ELF-1 (cell line): ENCODE data around the gene SS18L1.
"Not testable (repeated sequence)": the region's sequence is repeated elsewhere in the genome, so short reads cannot be mapped to it uniquely, and the experiment has no call there.

Source experiments
- DNase-seq: peaks from one replicate; pipeline ENCODE4 v3.0.0-alpha.2; 2016; ENCODE audit warnings: low read depth, low spot score

SS18L1 gene

DNA sequence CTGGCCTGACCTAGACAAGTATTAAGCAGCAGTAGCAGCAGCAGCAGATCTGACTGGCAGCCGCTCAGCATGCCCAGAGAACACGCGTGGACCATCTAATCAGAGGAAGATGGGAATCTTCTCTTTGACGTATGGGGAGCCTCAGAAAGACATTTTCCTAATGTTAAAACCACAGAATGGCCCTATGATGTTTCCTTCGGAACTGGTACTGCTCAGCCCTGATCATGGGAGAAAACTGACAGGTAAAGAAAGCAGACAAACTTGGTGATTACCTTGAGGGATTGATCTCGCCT lies 6.5 kb upstream of the SS18L1 start:
- no peak for DNase-seq

DNA sequence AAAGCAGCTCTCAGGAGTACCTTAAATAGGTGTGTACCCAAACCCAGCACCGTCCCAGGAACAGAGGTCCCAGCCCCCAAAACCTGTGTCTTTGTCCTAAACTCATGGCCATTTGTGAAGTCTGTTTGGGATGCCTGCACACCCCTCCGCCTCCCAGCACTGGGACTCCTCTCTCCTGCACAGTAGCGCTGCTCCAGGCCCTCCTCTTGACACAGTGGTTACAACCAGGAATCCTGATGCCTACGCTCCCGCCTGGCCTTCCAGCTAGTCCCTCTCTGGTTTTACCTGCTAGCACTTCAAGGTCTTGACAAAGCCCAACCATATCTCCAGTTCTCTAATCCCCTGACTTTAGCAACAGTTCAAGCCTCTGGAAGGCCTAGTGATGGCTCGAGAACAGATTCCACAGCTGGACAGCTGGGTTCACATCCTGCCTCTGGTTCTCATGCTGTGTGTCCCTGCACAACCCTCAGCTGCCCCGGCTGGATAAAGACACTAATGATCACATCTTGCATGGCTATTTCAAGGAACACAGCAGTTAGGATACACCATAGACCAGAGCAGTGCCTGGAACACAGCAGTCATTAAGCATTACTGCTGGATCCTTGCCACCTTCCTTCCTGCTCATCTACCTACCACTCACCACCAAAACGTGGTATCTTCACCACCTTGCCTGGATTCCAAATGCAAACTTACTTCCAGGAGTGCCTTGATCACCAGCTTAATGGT lies 5.9 kb upstream of the SS18L1 start:
- DNase-seq, result no peak

DNA sequence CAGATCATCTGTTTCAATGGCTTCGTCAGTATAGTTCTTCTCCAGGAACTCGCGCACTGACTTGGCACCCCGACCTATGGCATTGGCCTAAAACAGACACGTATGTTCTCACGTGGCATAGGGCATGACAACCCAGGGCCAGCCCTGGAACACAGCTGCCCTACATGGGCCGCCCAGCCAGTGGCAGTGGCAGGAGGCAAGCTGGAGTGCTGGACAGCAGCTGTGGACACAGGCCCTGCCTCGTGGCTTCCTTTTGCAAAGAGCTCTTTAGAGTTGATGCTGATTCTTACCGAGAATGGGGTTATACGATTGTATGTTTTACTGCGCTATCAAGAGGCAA lies 5.4 kb upstream of the SS18L1 start:
- DNase-seq, result no peak

DNA sequence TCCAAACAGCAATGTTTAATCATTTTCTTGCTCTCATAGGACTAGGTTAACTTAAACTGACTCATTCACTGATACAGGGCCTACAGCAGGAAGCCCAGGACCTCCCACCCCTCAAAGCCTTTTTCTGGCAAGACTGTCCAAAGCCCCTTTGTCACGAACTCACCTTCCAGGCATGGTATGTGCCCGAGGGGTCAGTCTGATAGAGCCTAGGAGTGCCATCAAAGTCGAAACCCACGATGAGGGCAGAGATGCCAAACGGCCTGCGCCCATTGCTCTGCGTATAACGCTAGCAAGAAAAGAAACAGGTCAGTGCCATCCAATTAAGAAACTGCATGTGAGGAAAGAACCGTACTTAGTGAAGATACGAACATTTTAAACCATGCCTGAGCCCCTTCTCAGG lies 4.7 kb upstream of the SS18L1 start:
- no peak for DNase-seq

DNA sequence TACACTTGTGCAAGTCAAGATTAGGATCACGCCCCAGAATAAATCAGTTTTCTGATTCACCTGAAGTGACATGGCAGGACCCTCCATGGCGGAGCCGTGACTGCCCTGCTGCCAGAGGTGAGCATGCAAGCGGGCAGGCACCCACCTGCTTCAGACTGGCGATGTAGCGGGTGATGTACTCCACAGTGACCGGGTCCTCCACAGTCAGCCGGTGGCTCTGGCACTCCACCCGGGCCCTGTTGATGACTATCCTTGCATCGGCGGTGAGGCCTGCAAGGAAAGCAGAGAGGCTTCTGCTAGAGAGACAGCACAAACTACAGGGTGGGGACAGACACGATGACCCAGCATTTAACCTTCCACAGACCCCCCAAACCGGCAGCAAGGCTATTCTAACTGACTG lies 3.9 kb upstream of the SS18L1 start:
- DNase-seq, result no peak

DNA sequence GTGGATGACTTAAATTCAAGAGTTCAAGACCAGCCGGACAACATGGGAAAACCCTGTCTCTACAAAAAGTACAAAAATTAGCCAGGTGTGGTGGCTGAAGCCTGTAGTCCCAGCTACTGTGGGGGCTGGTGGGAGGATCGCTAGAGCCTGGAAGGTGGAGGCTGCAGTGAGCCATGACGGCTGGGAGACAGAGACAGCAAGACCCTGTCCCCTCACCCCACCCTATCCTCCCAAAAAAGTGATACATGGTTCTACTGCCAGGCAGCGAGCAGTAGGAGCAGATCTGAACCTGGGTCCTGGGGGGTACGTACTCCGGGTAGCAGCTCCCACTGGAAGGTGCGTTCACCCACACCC lies 2.5 kb upstream of the SS18L1 start:
- DNase-seq, result no peak

DNA sequence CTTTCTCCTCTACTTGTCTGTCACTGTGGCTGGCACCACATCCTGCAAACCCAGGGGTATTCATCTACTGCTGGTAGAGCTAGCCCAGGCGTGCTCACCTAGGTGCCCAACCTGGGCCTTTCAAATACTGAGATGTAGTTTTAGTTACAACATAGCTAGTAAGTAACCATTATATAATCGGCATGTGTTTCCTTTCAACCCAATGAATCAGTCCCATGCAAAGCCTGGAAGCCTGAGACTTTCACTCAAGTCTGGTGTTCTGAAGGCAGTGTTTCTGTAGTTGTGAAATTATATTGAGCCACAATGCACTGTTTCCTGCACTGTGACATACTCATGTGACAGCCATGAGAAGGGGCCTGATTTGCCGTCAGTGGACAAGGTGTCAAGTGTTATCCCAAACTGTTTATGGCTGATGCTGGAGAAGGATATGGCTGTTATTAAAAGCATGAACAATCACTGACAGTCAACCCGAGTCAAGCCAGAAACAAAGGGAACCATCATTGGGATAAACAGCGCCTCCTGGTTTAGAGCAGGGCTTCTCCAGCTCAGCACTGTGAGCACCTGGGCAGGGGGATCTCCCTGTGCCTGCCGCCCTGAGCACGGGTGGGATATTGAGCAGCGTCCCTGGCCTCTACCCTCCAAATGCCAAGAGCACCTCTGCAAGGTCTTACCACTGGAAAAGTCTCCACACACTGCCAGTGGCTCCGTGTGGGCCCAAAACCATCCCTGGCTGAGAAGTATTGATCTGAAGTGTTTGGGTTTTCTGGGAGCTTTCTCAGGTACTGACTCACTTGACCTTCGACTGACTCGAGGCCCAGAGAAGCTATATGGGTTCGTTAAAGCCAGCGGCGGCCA lies 1.9 kb upstream of the SS18L1 start:
- DNase-seq, result peak; percentile 44

DNA sequence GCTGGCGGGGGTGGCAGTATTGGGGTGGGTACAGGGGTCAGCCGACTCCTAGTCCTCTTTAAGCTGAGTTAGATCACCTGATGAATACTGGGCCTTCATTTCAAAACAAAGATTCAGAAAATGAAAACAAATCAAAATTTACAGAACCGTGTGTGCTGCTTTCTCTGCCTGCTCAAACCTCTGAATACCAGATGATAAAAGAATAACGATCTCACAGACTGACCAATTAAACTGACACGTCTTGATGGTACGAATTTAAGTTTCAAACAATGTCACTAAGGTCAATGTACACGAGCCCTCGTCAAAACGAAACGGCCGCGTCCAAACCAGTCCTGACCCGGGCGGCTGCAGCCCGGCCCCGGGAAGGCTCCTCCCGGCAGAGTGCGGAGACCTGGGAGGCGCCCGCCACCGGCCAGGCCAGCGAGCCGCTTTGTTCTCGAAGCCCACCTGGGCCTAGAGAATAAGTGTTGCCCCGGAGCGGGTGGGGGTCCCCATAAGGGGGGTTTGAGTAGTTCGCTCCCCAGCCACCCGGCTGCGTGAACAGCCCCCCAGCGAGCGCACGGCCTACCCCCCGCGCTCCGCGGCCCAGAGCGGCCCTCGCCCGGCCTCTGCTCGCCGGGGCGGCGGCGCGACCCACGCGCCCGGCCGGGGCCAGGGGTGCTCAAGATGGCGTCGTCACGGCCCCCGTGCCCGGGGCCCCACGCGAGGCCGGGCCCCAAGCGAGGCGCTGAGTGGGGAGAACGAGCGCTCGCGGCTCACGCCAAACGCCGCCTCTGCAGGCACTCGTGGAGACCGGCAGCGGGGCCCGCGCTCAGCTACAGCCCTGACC lies 1.1 kb upstream of the SS18L1 start:
- DNase-seq, result no peak

DNA sequence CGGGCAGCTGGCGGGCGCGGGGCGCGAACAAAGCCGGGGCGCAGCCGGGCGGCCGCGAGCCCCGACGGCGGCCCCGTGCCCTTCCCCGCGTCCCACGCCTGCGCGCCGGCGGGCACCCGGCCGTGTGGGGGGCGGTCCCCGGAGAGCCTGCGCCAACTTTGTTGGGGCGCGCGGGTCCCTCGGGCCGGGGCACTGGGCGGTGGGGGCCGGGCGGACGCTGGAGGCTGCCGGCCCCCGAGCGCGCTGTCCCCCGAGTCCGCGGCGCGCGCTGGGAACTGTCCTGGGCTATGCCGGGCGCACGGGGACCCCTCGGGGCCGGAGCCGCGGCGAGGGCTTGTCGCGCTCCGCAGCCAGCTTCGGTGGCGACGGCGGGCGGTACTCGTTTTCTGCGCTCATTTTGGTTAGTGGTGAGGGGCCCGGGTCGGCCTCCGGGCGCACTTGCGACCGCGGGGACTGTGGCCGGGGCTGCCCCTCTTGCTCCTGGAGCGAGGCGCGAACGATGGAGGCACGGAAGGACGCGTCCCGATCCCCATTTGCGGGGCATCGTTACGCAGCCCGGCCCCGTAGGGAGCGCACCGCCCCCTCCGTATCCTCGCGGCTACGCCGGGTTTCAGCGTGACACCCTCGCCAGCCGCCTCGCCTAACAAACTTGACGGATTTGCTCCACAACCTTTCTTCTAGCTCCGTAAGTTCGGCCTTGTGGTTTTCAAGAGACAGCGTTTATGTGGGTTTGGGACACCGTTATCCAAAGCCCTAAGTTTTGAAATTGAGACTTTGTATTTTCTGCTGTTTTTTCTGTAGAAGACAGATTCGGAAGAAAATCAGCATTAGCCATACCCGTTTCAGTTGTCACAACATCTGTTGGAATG lies 622 bp downstream of the SS18L1 start:
- DNase-seq, result peak; percentile 50

DNA sequence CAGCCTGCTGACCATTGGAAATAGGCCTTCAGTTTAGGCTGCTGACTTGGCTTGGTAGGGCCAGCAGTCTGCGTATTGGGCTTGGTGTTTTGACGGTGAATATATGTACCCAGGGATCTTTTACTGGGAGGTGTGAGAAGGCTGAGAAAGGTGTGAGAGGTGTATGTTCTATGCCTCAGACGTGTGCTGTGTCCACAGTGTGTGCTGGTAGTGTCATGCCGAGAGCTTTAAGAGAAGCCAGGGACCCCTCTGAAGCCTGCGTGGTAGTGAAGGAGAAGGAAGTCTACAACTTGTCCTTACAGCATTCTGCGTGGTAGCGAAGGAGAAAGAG lies 2.1 kb downstream of the SS18L1 start:
- DNase-seq, result no peak

DNA sequence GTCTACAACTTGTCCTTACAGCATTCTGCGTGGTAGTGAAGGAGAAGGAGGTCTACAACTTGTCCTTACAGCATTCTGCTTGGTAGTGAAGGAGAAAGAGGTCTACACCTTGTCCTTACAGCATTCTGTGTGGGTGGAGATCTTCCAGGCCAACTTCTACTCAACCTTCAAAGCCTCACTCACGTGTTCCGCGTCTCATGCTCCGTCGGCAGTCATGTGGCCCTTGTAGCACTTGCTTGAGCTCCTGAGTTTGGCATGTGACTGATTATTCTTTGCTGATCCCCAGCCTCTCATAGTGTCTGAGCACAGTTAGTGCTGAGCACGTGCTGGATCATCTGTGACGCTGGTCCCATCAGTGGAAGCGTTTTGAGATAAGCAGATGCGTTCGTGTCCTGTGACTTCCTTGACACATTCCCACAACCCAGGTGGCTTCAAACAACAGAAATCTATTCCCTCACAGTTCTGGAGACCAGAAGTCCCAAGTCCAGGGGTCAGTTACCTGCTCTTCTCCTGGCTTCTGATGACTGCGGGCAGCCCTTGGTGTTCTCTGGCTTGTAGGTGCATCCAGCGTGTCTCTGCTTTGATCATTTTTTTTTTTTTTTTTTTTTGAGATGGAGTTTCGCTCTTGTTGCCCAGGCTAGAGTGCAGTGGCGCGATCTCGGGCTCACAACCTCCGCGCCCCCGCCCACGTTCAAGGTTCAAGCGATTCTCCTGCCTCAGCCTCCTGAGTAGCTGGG lies 2.6 kb downstream of the SS18L1 start:
- no peak for DNase-seq

DNA sequence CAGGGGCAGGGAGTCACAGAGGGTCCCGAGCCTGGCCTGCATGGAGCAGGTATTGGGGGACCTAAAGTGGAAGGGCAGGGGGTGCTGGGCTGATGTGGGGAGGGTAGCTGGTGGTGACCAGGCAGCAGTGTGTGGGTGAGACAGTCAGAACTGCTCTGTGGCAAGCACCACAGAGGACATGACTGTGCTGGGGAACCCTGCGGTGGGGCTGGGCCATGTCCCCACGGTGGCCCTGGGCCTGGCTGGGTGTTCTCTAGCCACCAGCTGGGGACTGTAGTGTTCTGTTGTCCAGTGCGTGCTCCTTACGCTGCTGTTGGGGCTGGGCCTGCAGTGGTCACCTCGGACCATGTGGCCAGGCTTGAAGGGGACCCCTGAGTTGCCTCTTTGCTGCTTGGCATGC lies 3.6 kb downstream of the SS18L1 start:
- DNase-seq, result no peak

DNA sequence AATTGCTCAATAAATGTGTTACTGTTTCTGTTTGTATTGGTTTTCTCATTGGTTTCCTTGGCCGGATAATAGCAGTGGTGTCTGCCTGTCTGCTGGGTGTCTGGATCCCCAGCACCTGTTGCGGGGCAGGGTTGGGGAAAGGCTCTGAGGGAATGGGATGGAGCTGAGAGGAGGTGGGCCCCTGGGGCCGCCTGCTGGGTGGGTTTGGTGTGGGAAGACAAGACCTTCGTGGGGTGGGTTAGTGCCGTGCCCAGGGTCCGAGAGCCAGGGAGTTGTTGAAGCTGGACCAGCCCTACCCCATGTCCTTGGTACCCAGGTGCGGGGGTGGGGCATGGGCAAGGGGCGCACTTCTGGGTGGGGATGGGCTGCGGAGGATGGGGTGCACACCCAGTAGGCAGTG lies 4.0 kb downstream of the SS18L1 start:
- DNase-seq, result no peak

DNA sequence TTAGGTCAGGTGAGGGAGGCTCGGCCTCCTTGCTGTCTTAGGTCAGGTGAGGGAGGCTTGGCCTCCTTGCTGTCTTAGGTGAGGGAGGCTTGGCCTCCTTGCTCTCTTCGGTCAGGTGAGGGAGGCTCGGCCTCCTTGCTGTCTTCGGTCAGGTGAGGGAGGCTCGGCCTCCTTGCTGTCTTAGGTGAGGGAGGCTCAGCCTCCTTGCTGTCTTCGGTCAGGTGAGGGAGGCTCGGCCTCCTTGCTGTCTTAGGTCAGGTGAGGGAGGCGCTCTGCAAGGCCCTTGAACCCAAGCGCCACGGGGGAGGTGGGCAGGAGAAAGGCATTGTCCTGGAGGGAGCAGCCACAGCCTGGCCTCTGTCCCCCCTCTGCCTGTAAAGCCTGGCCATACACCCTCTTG lies 4.8 kb downstream of the SS18L1 start:
- DNase-seq, result not testable (repeated sequence)

DNA sequence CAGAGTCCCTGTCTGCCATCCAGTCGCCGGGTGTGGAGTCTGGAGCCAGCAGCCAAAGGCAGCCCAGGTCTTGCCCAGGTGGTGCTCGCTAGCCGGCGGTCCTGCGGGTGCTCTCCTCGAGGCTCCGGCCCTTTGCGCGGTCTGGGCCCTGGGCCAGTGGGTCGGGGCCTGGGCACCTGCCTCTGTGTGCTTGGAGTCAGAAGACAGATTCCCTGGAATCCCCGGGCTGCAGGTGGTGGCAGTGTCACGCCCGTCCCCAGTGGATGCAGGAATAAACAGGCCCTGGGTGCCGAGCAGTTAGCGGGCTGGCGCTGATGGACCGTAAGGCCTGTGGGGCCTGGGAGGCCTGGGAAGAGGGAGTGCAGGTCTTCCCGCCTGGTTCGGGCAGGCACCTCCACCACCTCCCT lies 5.3 kb downstream of the SS18L1 start:
- peak; percentile 33 for DNase-seq

DNA sequence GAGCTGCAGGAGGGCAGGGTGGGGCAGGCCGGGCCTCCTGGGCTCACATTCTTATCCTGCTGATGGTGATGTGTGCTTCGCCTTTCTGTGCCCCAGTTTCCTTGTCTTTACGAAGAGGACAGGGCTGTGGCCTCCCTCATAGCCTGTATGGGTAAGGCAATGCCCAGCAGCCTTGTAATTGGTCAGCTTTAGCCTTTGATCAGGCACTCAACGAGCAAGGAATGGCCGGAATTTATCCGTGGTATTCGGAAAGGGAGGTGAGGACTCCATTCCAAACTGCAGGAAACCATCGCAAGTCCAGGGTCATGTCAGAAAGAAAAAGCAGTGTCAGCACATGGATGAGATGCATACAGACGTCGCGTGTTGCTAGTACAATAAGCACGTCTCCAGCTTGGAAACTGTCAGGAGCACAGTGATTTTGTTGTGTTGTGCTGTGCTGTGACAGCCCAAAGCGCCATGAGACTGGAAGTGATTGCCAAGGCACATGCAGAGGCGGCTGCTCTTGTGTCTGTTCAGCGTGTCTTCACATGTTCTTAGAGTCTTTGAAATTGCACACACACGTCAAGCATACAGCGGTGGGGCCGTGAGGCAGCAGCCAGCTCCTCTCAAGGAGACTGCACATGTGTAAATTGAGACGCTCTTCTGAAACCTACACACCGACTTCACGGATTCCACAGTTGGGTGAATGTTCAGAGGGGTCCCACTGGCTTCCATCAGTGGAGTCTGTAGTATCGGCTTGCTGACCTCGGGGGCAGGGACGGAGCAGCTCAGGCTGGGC lies 6.2 kb downstream of the SS18L1 start:
- peak; percentile 65 for DNase-seq

DNA sequence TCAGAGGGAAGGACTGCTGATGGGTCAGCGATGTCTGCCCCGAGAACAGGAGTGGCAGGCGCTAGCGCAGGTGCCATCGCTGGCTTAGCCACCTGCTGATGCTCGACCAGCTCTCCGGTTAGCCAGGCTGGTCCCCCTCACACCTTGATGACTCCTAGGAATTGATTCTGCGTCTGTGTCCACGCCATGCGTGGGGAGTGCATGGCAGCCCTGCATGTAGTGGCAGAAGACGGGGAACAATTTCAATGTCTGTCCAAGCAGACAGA lies 6.7 kb downstream of the SS18L1 start:
- DNase-seq, result no peak

DNA sequence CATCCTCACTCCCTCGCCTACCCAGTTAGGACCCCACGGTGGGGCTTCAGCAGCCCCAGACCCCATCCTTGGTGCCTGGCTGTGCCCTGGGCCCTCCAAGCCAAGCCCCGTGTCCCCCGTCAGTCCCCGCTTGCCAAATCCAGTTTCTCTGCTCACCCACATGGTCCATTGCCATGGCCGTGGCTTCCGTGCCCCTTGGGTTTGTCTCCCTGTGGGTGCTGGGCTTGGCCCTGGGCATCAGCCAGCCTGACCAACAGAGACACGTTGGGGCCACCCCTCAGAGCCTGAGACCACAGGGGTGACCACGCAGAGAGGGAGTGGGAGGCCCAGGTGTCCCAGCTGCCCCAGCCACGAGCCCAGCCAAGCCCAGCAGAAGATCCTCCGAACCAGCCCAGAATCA lies 7.7 kb downstream of the SS18L1 start:
- DNase-seq, result no peak

DNA sequence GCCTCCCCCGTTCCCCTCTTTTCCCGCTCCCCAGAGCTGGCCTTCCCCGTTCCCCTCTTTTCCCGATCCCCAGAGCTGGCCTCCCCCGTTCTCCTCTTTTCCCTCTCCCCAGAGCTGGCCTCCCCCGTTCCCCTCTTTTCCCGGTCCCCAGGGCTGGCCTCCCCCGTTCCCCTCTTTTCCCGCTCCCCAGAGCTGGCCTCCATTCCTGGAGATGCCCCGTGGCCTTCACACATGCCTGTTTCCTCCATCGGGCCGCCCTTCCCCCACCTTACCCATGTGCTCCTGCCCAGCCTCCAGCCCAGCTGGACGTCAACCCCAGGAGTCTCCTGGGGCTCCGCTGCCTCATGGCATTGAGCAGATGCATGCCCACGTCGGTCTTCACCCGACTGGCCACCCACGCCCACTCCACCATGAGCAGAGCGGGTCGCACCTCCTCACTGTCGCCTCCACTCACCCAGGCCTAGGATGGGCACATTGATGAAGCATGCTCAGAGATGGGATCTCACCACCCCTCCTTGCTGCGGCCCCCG lies 8.3 kb downstream of the SS18L1 start:
- no peak for DNase-seq

DNA sequence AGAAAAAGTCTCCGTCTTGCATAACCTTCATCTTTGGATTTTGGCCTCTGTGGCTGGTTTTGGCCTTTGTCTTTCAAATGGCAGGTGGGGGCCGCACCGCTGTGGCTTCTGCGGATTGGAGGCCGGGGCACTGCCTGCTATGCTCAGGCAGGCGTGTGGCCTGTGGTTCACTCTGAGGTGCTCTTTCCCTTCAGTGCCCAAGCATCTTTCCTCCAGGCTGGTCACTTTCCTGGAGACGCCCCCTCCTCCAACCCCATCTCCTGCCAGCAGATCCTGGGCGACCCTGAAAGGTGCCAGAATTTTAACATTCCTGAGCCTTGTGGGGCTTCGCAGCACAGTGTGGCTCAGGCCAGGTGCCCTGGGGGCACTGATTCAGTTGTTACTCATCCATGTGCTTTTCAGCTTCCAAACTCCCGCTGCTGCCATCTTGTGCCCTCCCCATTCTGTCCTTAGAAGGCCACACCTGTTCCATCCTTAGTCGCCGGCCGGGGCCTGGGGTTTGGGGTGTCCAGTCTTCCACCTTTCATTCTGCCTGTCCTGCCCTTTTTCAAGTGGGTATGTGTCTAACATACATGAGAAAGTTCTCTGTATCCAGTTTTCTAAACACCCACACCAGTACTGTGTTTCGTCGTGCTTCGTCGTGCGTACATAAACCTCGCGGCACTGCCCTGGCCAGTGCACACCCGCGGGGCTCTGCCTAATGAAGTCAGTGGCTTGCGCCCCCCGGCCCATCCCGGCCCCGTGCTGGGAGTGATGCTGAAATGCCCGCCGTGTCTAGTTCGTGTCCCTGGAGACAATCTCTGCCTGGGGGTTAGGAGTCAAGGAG lies 12.1 kb downstream of the SS18L1 start:
- peak; percentile 89 for DNase-seq
